NB4 (cell line): ENCODE results near the gene ZMAT5.

ENCODE experiments used
- DNase-seq: peaks from one replicate; pipeline ENCODE4 v3.0.0; 2010; ENCODE audit warnings: low read depth
- H3K4me3 ChIP-seq: one replicate; pipeline ENCODE4 v1.5.1; 2011; ENCODE audit warnings: mild to moderate bottlenecking, low read depth, low read length, moderate library complexity
- MYC ChIP-seq: IDR thresholded peaks from 2 replicates; pipeline ENCODE4 v1.6.1; 2011; ENCODE audit warnings: low read depth, low read length
- POLR2A ChIP-seq: IDR thresholded peaks from 2 replicates; pipeline ENCODE4 v1.6.1; 2011; ENCODE audit warnings: mild to moderate bottlenecking; ENCODE audit not compliant: insufficient read length; ENCODE audit errors: extremely low read depth
- TF ChIP-seq, protein P1 (sequence below): IDR thresholded peaks from one replicate; pipeline ENCODE4 v1.5.1; 2012; ENCODE audit warnings: low read depth, low read length
- TF ChIP-seq, protein P2 (sequence below): IDR thresholded peaks from 2 replicates; pipeline ENCODE4 v1.6.1; 2011; ENCODE audit warnings: low read depth, low read length

ZMAT5 gene

DNA sequence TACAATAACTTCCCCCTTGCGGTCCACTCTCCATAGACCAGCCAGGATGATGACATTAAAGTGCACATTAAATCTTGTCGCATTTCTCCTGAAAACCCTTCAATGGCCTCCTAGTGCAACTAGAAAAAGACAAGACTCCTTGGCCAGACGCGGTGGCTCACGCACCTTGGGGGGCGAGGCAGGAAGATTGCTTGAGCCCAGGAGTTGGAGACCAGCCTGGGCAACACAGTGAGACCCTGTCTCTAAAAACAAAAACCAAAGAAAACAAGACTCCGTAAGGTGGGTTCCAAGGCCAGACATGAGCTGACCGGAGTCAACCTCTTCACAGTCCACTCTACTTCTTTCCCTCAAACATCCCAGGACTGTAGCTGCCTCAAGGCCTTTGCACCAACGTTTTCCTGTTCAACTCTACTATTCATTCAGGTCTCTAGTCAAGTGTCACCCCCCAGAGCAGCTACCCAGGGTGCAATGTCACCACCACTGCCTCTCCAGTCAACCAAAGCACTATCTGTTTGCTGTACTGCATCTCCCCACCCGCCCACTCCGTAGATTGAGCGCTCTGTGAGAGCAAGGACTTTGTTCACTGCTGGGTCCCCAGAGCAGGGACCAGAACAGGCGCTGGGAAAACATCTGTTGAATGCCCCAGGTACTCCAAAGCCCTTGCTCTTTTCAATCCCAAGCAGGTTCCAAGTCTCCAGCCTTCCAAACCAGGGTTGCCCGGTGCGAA lies 739 bp downstream of the ZMAT5 start:
- no peak for DNase-seq
- TF ChIP-seq MYC (no peak), POLR2A (no peak)
- TF ChIP-seq, protein P1, sequence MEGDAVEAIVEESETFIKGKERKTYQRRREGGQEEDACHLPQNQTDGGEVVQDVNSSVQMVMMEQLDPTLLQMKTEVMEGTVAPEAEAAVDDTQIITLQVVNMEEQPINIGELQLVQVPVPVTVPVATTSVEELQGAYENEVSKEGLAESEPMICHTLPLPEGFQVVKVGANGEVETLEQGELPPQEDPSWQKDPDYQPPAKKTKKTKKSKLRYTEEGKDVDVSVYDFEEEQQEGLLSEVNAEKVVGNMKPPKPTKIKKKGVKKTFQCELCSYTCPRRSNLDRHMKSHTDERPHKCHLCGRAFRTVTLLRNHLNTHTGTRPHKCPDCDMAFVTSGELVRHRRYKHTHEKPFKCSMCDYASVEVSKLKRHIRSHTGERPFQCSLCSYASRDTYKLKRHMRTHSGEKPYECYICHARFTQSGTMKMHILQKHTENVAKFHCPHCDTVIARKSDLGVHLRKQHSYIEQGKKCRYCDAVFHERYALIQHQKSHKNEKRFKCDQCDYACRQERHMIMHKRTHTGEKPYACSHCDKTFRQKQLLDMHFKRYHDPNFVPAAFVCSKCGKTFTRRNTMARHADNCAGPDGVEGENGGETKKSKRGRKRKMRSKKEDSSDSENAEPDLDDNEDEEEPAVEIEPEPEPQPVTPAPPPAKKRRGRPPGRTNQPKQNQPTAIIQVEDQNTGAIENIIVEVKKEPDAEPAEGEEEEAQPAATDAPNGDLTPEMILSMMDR = no peak
- TF ChIP-seq, protein P2, sequence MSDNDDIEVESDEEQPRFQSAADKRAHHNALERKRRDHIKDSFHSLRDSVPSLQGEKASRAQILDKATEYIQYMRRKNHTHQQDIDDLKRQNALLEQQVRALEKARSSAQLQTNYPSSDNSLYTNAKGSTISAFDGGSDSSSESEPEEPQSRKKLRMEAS = no peak
- H3K4me3 ChIP-seq = peak overlapping the region; percentile 95

DNA sequence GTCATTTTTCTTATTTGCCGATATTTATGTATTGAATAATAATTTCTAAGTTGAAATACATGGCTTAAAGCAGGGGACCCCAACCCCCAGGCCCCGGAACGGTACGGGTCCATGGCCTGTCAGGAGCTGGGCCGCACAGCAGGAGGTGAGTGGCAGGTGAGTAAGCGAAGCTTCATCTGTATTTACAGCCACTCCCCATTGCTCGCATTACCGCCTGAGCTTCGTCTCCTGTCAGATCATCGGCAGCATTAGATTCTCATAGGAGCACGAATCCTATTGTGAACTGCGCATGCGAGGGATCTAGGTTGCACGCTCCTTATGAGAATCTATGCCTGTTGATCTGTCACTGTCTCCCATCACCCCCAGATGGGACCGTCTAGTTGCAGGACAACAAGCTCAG lies 4.5 kb downstream of the ZMAT5 start:
- H3K4me3 ChIP-seq = no peak overlapping the region
- no peak for DNase-seq
- TF ChIP-seq, protein P2 = no peak
- TF ChIP-seq POLR2A = no peak
- no peak for TF ChIP-seq MYC
- TF ChIP-seq, protein P1 = no peak

DNA sequence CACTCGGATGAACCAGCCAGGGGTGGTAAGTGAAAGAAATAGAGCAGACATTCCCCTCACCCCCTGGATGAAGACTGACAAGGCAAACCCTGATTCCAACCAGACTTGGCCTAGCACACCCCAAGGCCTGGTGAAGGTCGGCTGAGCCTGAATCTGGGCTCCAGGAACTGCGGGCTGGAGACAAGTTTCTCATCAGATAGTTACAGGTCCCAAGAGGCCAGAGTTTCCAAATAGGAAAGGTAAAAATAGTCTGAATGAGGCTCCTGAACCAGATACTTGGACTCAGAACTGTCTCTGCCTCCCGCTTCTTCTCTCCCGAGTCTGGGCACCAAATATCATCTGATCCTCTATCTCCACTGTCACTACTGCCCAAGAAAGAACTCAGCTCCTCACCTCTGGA lies 7.8 kb downstream of the ZMAT5 start:
- TF ChIP-seq MYC = no peak
- TF ChIP-seq, protein P2 = no peak
- TF ChIP-seq POLR2A = no peak
- TF ChIP-seq, protein P1 = no peak
- H3K4me3 ChIP-seq = no peak overlapping the region
- DNase-seq = peak; percentile 26

DNA sequence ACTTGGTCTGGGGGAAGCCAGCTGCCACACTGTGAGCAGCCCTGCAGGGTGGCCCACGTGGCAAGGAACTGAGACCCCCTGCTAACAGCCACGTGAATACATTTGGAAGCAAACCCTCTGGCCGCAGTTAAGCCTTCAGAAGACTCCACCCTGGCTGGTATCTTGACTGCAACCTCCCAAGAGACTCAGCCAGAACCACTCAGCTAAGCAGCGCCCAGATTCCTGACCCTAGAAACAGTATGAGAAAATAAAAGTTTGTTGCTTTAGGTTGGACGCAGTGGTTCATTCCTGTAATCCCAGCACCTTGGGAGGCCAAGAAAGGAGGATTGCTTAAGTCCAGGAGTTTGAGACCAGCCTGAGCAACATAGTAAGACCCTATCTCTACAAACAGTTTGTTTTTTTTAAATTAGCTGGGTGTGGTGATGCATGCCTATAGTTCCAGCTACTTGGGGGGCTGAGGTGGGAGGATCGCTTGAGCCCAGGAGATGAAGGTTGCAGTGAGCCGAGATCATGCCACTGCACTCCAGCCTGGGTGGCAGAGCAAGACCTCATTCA lies 8.7 kb downstream of the ZMAT5 start:
- no peak overlapping the region for H3K4me3 ChIP-seq
- no peak for DNase-seq
- TF ChIP-seq, protein P2 = no peak
- TF ChIP-seq MYC = no peak
- TF ChIP-seq POLR2A = no peak
- TF ChIP-seq, protein P1 = no peak

DNA sequence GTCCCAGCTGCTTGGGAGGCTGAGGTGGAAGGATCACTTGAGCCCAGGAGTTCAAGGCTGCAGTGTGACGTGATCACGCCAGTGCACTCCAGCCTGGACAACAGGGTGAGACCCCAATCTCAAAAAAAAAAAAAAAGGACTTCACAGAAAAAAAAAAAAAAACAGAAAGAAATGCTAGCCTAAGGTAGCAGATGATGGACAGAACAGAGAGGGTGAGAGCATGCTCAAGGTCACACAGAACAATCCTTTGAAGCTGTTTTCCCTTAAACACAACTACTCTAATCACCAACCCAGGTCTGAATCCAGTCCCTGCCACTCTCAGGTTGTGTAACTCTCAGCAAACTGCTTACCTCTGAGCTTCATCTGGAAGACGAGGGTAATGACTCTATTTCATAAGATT lies 9.7 kb downstream of the ZMAT5 start:
- TF ChIP-seq, protein P2 = no peak
- TF ChIP-seq, protein P1 = no peak
- TF ChIP-seq POLR2A = no peak
- no peak for TF ChIP-seq MYC
- DNase-seq = no peak
- no peak overlapping the region for H3K4me3 ChIP-seq
